NK-92 (cell line): ENCODE results near the gene FKBP9.
"Not testable (repeated sequence)": the region's sequence is repeated elsewhere in the genome, so short reads cannot be mapped to it uniquely, and the experiment has no call there.

Source experiments
- DNase-seq: peaks from one replicate; lab custom pipeline; 2025; ENCODE audit not compliant: unreplicated experiment; lab: John Stamatoyannopoulos, UW

FKBP9 gene

DNA sequence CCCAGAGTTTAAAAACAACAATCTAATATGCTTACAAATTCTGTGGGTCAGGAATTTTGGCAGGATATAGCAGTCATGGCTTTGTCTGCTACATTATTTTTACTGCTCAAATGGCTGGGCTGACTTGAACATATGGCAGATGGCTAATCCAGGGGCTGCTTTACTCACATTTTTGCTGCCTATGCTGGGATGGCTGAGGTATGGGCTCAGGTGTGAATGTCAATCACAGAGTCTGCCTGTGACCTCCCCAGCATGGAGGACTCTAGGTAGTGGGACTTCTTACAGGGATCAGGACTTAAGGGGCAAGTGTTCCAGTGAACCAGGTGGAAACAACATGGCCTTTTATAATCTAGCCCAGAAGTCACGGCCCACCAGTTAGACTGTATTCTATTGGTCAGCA is 4.4 kb upstream of the FKBP9 start:
- DNase-seq, result no peak

DNA sequence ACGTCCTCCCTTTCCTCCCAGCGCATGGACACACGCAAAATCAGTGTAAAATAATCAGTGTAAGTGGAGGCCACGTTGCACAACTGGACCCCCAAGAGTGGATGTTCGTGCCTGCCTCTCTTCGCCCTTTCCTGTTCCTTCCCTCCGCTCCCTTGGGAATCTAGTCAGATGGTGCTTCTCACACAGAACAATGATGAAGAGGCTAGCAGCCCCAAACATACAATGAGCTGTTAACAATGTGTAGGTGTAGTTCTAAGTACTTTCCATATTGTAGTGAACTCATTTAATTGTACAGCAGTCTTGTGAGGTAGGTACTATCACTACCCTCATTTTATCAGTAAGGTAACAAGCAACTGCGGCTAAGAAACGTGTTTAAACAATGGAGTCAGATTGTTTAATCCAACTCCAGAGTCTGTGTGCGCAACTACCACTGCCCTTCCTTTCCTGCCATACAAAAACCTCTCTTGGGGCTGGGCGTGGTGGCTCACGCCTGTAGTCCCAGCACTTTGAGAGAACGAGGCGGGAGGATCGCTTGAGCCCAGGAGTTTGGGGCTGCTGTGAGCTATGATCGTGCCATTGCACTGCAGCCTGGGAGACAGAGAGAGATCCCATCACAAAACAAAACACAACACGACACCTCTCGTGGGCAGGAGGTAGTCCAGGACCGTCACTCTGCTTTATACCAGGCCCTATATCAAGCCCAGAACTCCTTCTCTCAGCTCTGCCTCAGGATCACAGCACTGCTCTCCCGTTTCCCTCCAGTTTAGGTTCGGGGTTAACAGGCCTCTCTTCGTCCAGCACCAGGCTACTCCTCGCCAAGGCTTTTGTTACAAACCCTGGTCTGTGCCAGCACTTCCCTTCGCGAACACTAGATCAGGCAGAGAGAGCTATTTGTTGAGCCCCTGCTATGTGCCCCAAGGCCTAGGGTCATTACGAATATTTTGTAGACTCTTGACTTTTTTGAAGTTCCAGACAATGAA is 1.1 kb downstream of the FKBP9 start:
- DNase-seq, result no peak

- not testable (repeated sequence) for DNase-seq
These were observed 6.7 kb downstream of the FKBP9 start for GRCh38 chr7:32963880-32964301.

- not testable (repeated sequence) for DNase-seq
These were observed 7.4 kb downstream of the FKBP9 start for GRCh38 chr7:32964461-32965159.

DNA sequence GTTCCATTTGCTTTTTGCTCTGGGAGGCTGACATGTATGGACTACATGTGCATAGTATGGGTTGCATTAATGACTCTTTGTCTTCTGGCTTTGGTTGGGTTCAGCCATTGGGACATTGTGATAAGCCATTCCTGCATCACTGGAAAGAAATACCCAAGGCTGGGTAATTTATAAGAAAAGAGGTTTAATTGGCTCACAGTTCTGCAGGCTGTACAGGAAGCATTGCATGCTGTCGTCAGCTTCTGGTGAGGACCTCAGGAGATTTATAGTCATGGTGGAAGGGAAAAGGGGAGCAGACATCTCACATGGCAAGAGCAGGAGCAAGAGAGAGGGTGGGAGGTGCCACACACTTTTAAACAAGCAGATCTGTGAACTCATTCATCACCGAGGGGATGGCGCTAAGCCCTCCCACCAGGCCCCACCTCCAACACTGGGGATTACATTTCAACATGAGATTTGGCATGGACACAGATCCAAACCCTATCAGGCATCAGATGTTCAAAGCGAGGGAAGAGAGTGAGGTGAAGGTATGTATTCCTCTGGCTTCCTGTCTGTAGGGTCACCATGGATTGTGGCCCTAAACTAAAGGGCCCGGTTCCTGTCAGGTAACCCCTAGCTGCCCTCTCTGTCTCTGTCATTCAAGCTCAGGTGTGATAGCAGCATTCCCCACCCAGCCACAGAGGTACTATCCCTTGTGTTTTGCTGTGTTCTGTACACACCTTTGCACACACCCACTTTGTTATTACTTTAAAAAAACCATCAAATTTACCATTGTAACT is 9.4 kb downstream of the FKBP9 start:
- not testable (repeated sequence) for DNase-seq

GRCh38 chr7:32967268-32967582 is 10.0 kb downstream of the FKBP9 start:
- not testable (repeated sequence) for DNase-seq

DNA sequence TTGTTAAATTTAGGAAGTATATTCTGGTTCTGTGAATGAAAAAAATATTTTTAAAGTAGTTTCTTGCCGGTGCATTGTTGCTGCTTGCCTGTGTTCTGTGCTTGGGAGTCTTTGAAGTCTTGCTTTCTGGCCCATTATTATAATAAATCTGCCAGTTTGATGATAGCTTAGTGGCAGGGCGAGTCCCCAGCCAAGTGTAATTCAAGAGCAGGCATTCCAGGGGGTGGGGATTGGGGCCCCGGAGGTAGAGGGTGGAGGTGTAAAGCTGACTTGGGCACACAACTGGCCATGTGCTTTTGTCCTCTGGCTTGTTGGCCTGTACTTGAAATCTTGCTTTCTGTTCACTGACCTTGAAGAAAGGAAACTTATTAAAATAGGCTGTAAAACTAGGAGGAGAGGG is 14.7 kb downstream of the FKBP9 start:
- DNase-seq, result not testable (repeated sequence)

- DNase-seq, result not testable (repeated sequence)
These were observed 19.9 kb downstream of the FKBP9 start for GRCh38 chr7:32977159-32977558.

- not testable (repeated sequence) for DNase-seq
These were observed 22.0 kb downstream of the FKBP9 start for GRCh38 chr7:32979246-32979645.

DNA sequence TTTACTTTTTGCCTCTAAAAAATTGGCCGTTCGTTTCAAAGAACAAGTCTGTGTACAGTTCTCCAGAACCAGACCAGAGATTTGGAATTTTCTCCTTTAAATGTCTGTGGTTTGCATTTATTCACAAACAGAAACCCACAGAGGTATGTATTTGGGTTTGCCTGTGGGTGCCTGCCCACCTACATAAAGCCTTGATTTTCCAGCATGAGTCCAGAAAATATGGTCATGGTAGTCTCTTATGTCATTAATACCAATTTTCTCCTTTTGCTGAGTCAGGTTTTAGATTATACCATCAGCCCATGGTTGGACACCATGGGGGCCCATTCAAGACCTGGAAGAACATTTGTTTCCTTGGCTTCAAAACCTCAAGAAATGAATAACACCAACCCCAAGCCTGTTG is 22.7 kb downstream of the FKBP9 start:
- DNase-seq, result not testable (repeated sequence)

DNA sequence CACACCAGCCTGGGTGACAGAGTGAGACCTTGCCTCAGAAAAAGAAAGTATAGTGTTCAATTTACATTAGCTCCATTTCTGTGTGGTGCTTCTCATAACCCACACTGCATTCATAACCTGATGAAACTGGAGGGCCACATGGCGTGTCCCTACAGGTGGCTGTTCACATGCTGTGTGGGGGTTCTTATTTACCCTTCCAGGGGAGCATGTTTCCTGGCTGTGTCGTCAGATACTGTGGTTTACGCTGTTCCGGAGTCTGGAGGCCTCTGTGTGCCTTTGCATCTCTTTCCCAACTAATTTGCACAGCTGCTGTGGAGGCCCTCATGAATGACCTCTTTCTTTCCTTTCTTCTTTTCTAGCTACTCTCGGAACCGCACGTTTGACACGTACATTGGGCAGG is 30.9 kb downstream of the FKBP9 start:
- not testable (repeated sequence) for DNase-seq

- not testable (repeated sequence) for DNase-seq
These were observed 33.9 kb downstream of the FKBP9 start for GRCh38 chr7:32991068-32991585.

GRCh38 chr7:32991975-32992700 is 34.9 kb downstream of the FKBP9 start:
- DNase-seq, result not testable (repeated sequence)

- DNase-seq, result not testable (repeated sequence)
These were observed 35.5 kb downstream of the FKBP9 start for GRCh38 chr7:32992750-32993149.

GRCh38 chr7:32997956-32998355 is 40.7 kb downstream of the FKBP9 start:
- not testable (repeated sequence) for DNase-seq

GRCh38 chr7:32998361-32999171 is 41.3 kb downstream of the FKBP9 start:
- DNase-seq, result not testable (repeated sequence)

GRCh38 chr7:32999380-32999779 is 42.1 kb downstream of the FKBP9 start:
- DNase-seq, result not testable (repeated sequence)

GRCh38 chr7:33003111-33003510 is 45.9 kb downstream of the FKBP9 start:
- not testable (repeated sequence) for DNase-seq

GRCh38 chr7:33004104-33004616 is 46.9 kb downstream of the FKBP9 start:
- not testable (repeated sequence) for DNase-seq
